H9 (cell line): Measurements from ENCODE around the gene DCAF12. TPM values are rescaled to one million over a fixed set of nuclear protein-coding genes. Genes with fewer than 3 reads are reported as not detected.

ENCODE experiments used
- DNase-seq: peaks from one replicate; pipeline ENCODE4 v3.0.0-alpha.2; 2017
- H2AFZ ChIP-seq: one replicate; pipeline ENCODE4 v1.6.1; 2013; ENCODE audit warnings: mild to moderate bottlenecking, low read length, control low read depth, moderate library complexity
- H2AK5ac ChIP-seq: 2 replicates; pipeline ENCODE4 v1.6.1; 2013; ENCODE audit warnings: low read length, control low read depth, mixed read lengths; ENCODE audit not compliant: insufficient read length
- H2BK120ac ChIP-seq: one replicate; pipeline ENCODE4 v1.6.1; 2013; ENCODE audit warnings: low read depth, mild to moderate bottlenecking, low read length, control low read depth, inconsistent platforms; ENCODE audit not compliant: poor library complexity, severe bottlenecking
- H2BK12ac ChIP-seq: 2 replicates; pipeline ENCODE4 v1.6.1; 2013; ENCODE audit warnings: low read length, control low read depth, mixed read lengths, low read depth; ENCODE audit not compliant: insufficient read length
- H2BK15ac ChIP-seq: 2 replicates; pipeline ENCODE4 v1.6.1; 2013; ENCODE audit warnings: low read depth, low read length, control low read depth
- H2BK20ac ChIP-seq: one replicate; pipeline ENCODE4 v1.6.1; 2013; ENCODE audit warnings: low read depth, mild to moderate bottlenecking, low read length, control low read depth, inconsistent platforms; ENCODE audit not compliant: poor library complexity, severe bottlenecking
- H2BK5ac ChIP-seq: 2 replicates; pipeline ENCODE4 v1.6.1; 2013; ENCODE audit warnings: low read length, control low read depth, mixed read lengths; ENCODE audit not compliant: insufficient read length
- H3K14ac ChIP-seq: 2 replicates; pipeline ENCODE4 v1.6.1; 2013; ENCODE audit warnings: low read length, control low read depth; ENCODE audit not compliant: insufficient read depth
- H3K18ac ChIP-seq: 2 replicates; pipeline ENCODE4 v1.6.1; 2013; ENCODE audit warnings: low read depth, mild to moderate bottlenecking, mixed read lengths, low read length, control low read depth; ENCODE audit not compliant: insufficient read length
- H3K23ac ChIP-seq: 2 replicates; pipeline ENCODE4 v1.6.1; 2013; ENCODE audit warnings: low read length, control low read depth, mixed read lengths, low read depth; ENCODE audit not compliant: insufficient read length
- H3K23me2 ChIP-seq: 2 replicates; pipeline ENCODE4 v1.6.1; 2013; ENCODE audit warnings: low read depth, mild to moderate bottlenecking, mixed read lengths, low read length, control low read depth; ENCODE audit not compliant: insufficient read length, poor library complexity, severe bottlenecking
- H3K27ac ChIP-seq: 2 replicates; pipeline ENCODE4 v1.5.1; 2013; ENCODE audit warnings: low read length, control low read depth, mixed read lengths, low read depth; ENCODE audit not compliant: insufficient read length
- H3K27me3 ChIP-seq: 2 replicates; pipeline ENCODE4 v1.6.1; 2013; ENCODE audit warnings: low read length, control low read depth, inconsistent platforms; ENCODE audit not compliant: insufficient read depth
- H3K4ac ChIP-seq: 2 replicates; pipeline ENCODE4 v1.6.1; 2013; ENCODE audit warnings: low read depth, mild to moderate bottlenecking, control low read depth, inconsistent platforms, low read length, moderate library complexity
- H3K4me1 ChIP-seq: 2 replicates; pipeline ENCODE4 v1.6.1; 2013; ENCODE audit warnings: low read length, control low read depth, inconsistent platforms; ENCODE audit not compliant: insufficient read depth
- H3K4me2 ChIP-seq: 2 replicates; pipeline ENCODE4 v1.6.1; 2013; ENCODE audit warnings: low read length, control low read depth, mixed read lengths; ENCODE audit not compliant: insufficient read length, insufficient read depth
- H3K56ac ChIP-seq: 2 replicates; pipeline ENCODE4 v1.6.1; 2013; ENCODE audit warnings: low read depth, mild to moderate bottlenecking, mixed read lengths, low read length, control low read depth; ENCODE audit not compliant: insufficient read length
- H3K79me1 ChIP-seq: 2 replicates; pipeline ENCODE4 v1.6.1; 2013; ENCODE audit warnings: low read depth, mild to moderate bottlenecking, moderate library complexity, low read length, control low read depth, inconsistent platforms; ENCODE audit not compliant: insufficient read depth, poor library complexity, severe bottlenecking
- H3K79me2 ChIP-seq: 2 replicates; pipeline ENCODE4 v1.6.1; 2013; ENCODE audit warnings: low read length, control low read depth, inconsistent platforms; ENCODE audit not compliant: insufficient read depth
- H3K9ac ChIP-seq: 2 replicates; pipeline ENCODE4 v1.6.1; 2013; ENCODE audit warnings: low read length, control low read depth, mixed read lengths; ENCODE audit not compliant: insufficient read length; ENCODE audit errors: extremely low read depth
- H3K9me3 ChIP-seq: one replicate; pipeline ENCODE4 v1.6.1; 2013; ENCODE audit warnings: low read depth, low read length, inconsistent platforms; ENCODE audit not compliant: control insufficient read depth
- H3T11ph ChIP-seq: one replicate; pipeline ENCODE4 v1.6.1; 2013; ENCODE audit warnings: mild to moderate bottlenecking, low read length, control low read depth, inconsistent platforms
- H4K20me1 ChIP-seq: one replicate; pipeline ENCODE4 v1.6.1; 2013; ENCODE audit not compliant: control insufficient read depth, insufficient read length, insufficient read depth
- H4K5ac ChIP-seq: 2 replicates; pipeline ENCODE4 v1.6.1; 2013; ENCODE audit warnings: low read depth, mild to moderate bottlenecking, mixed read lengths, low read length, control low read depth; ENCODE audit not compliant: insufficient read length
- H4K8ac ChIP-seq: replicated peaks from 2 replicates; pipeline ENCODE4 v1.6.1; 2013; ENCODE audit warnings: low read length, control low read depth, mixed read lengths, low read depth; ENCODE audit not compliant: insufficient read length
- H4K91ac ChIP-seq: 2 replicates; pipeline ENCODE4 v1.6.1; 2013; ENCODE audit warnings: low read depth, mild to moderate bottlenecking, moderate library complexity, mixed read lengths, low read length, control low read depth; ENCODE audit not compliant: insufficient read length
- H3K27ac Mint-ChIP-seq, 3 experiments: 2 replicates in 2 of 3; 3 replicates in 1 of 3; pipeline ENCODE4 v1.8.0; 2020 to 2021; ENCODE audit warnings: mixed read lengths in 3 of 3, mild to moderate bottlenecking in 1 of 3, moderate library complexity in 1 of 3
- H3K27me3 Mint-ChIP-seq: 2 replicates; pipeline ENCODE4 v1.8.0; 2021; ENCODE audit warnings: low read depth, mild to moderate bottlenecking, moderate library complexity, mixed read lengths
- H3K36me3 Mint-ChIP-seq, 3 experiments: 2 replicates in 2 of 3; 3 replicates in 1 of 3; pipeline ENCODE4 v1.8.0; 2020 to 2021; ENCODE audit warnings: low read depth in 3 of 3, mixed read lengths in 3 of 3; ENCODE audit not compliant: insufficient read depth in 1 of 3
- H3K4me1 Mint-ChIP-seq, 2 experiments: 2 replicates each; pipeline ENCODE4 v1.8.0; 2020; ENCODE audit warnings: mixed read lengths in 2 of 2
- H3K4me3 Mint-ChIP-seq, 2 experiments: 2 replicates in 1 of 2; 3 replicates in 1 of 2; pipeline ENCODE4 v1.8.0; 2020 to 2021; ENCODE audit warnings: mild to moderate bottlenecking in 2 of 2, mixed read lengths in 2 of 2, moderate library complexity in 1 of 2
- H3K9me3 Mint-ChIP-seq, 2 experiments: 2 replicates in 1 of 2; 3 replicates in 1 of 2; pipeline ENCODE4 v1.8.0; 2020; ENCODE audit warnings: mild to moderate bottlenecking in 2 of 2, mixed read lengths in 2 of 2, moderate library complexity in 1 of 2
- CTCF ChIP-seq: fragments of 200-600 bp; sonication (generic); conservative IDR thresholded peaks from 3 replicates; pipeline ENCODE4 v1.8.0; 2021; ENCODE audit warnings: antibody characterized with exemption, mild to moderate bottlenecking
- total RNA-seq: library from RNA; stranded (reverse); gene quantifications from 2 replicates; pipeline ENCODE4 v1.2.1, GENCODE V29; 2021

The DCAF12 gene
- total RNA-seq, 1 experiment from 2014 or later = 33.6 TPM

- Histone ChIP-seq H3K23me2 (no peaks in the 10 kb centered on the region), H3K79me1 (no peaks in the 10 kb centered on the region), H2BK5ac (no peak overlapping the region), H4K91ac (no peak overlapping the region), H2BK120ac (no peak overlapping the region), H3K4me2 (no peak overlapping the region), H2BK12ac (no peak overlapping the region), H2AK5ac (no peak overlapping the region), H3K18ac (no peak overlapping the region), H4K20me1 (peaks cover 6% of the 10 kb centered on the region), H3K4ac (no peak overlapping the region), H2BK20ac (no peak overlapping the region), H4K5ac (no peak overlapping the region), H3K4me1 (no peaks in the 10 kb centered on the region), H3K79me2 (no peaks in the 10 kb centered on the region), H3T11ph (no peak overlapping the region), H2AFZ (no peak overlapping the region), H3K14ac (no peak overlapping the region), H2BK15ac (no peak overlapping the region), H3K9ac (no peak overlapping the region), H3K27me3 (no peaks in the 10 kb centered on the region), H3K23ac (no peak overlapping the region), H4K8ac (no peak overlapping the region), H3K9me3 (no peaks in the 10 kb centered on the region), H3K56ac (no peak overlapping the region), H3K27ac (no peak overlapping the region)
- Mint-ChIP-seq H3K9me3 (no peaks in the 10 kb centered on the region), H3K27ac (no peak overlapping the region), H3K27me3 (no peaks in the 10 kb centered on the region), H3K36me3 (peaks cover 22 to 61% (median 56%) of the 10 kb centered on the region in 3 experiments; a peak in 6 of 7 replicates), H3K4me3 (no peak overlapping the region), H3K4me1 (no peaks in the 10 kb centered on the region)
- no peak for TF ChIP-seq CTCF
- DNase-seq = no peak
Measured at GRCh38 chr9:34086864-34087263, 39.6 kb downstream of the DCAF12 start.
